GM06990 (cell line): ENCODE results near the gene REEP3.

Source experiments
- DNase-seq: peaks from one replicate; pipeline ENCODE4 v3.0.0-alpha.2; 2011; ENCODE audit not compliant: insufficient read length; ENCODE audit errors: extremely low read depth
- H3K27me3 ChIP-seq: replicated peaks from 2 replicates; pipeline ENCODE4 v1.6.0; 2011; ENCODE audit warnings: low read length; ENCODE audit not compliant: control insufficient read depth, insufficient read depth
- H3K36me3 ChIP-seq: 2 replicates; pipeline ENCODE4 v1.5.1; 2011; ENCODE audit warnings: low read length; ENCODE audit not compliant: control insufficient read depth, insufficient read depth
- H3K4me3 ChIP-seq: replicated peaks from 2 replicates; pipeline ENCODE4 v1.5.1; 2011; ENCODE audit warnings: low read depth, mild to moderate bottlenecking, control low read depth, low read length
- CTCF ChIP-seq: IDR thresholded peaks from 2 replicates; pipeline ENCODE4 v1.5.1; 2011; ENCODE audit warnings: low read length, control low read depth, mild to moderate bottlenecking, inconsistent platforms; ENCODE audit not compliant: insufficient read depth, poor library complexity, severe bottlenecking

REEP3 gene

GRCh38 chr10:63542835-63543575 is 21.8 kb downstream of the REEP3 start:
- Histone ChIP-seq H3K36me3 (no peaks in the 10 kb centered on the region), H3K4me3 (no peak overlapping the region), H3K27me3 (no peaks in the 10 kb centered on the region)
- no peak for DNase-seq
- TF ChIP-seq CTCF: no peak

- Histone ChIP-seq H3K36me3 (no peaks in the 10 kb centered on the region), H3K27me3 (no peaks in the 10 kb centered on the region), H3K4me3 (no peak overlapping the region)
- no peak for TF ChIP-seq CTCF
- DNase-seq: no peak
Measured at GRCh38 chr10:63543576-63543962, 22.4 kb downstream of the REEP3 start.

- no peak for DNase-seq
- H3K36me3 ChIP-seq: no peaks in the 10 kb centered on the region
- no peaks in the 10 kb centered on the region for H3K27me3 ChIP-seq
- H3K4me3 ChIP-seq: no peak overlapping the region
- no peak for TF ChIP-seq CTCF
Measured at GRCh38 chr10:63544418-63544817, 23.2 kb downstream of the REEP3 start.

GRCh38 chr10:63547628-63548360 is 26.6 kb downstream of the REEP3 start:
- H3K4me3 ChIP-seq: no peak overlapping the region
- no peaks in the 10 kb centered on the region for H3K27me3 ChIP-seq
- H3K36me3 ChIP-seq: no peaks in the 10 kb centered on the region
- TF ChIP-seq CTCF: no peak
- DNase-seq: no peak

- Histone ChIP-seq H3K36me3 (no peaks in the 10 kb centered on the region), H3K4me3 (no peak overlapping the region), H3K27me3 (no peaks in the 10 kb centered on the region)
- DNase-seq: no peak
- no peak for TF ChIP-seq CTCF
Measured at GRCh38 chr10:63548860-63549259, 27.7 kb downstream of the REEP3 start.

GRCh38 chr10:63549810-63550209 is 28.6 kb downstream of the REEP3 start:
- DNase-seq: no peak
- Histone ChIP-seq H3K27me3 (no peaks in the 10 kb centered on the region), H3K4me3 (no peak overlapping the region), H3K36me3 (no peaks in the 10 kb centered on the region)
- no peak for TF ChIP-seq CTCF
